HepG2 (cell line): ENCODE data around the gene KCNMA1. TPM values are rescaled to one million over a fixed set of nuclear protein-coding genes. Genes with fewer than 3 reads are reported as not detected.

ENCODE experiments used
- ATAC-seq: fragments of 200-7000 bp; cut with Tn5 transposase; 3 replicates; pipeline ENCODE4 v1.9.1; 2020; ENCODE audit warnings: mild to moderate bottlenecking, moderate library complexity
- BruUV-seq: library from RNA; stranded (reverse); fragments of 400-500 nt; replicated peaks from 2 replicates; lab custom pipeline; 2021; lab: Mats Ljungman, UMichigan
- CTCF ChIA-PET: fragments of 300-600 bp; formaldehyde crosslinking; extraction: SDS; loops from one replicate; lab custom pipeline; 2021; ENCODE audit warnings: low total read pairs, inconsistent platforms, low intra/inter-chr PET ratio; lab: Yijun Ruan, JAX
- POLR2A ChIA-PET: fragments of 350-600 bp; sonication (Branson Sonifier 250); formaldehyde crosslinking; loops from one replicate; lab custom pipeline; 2020; ENCODE audit warnings: antibody characterized with exemption, inconsistent platforms; lab: Yijun Ruan, JAX
- DNase-seq: peaks from one replicate; pipeline ENCODE4 v3.0.0-alpha.2; 2015; ENCODE audit warnings: low spot score
- FAIRE-seq: peaks from 3 replicates; lab custom pipeline; 2011; peaks lifted over from hg19 to GRCh38; lab: Jason Lieb, UNC
- H2AFZ ChIP-seq: one replicate; pipeline ENCODE4 v1.6.1; 2011; ENCODE audit warnings: low read length, inconsistent platforms
- H3K27ac ChIP-seq: fragments of 300-600 bp; 3 replicates; pipeline ENCODE4 v1.8.0; 2011; ENCODE audit warnings: mixed run types, mild to moderate bottlenecking, mixed read lengths, low read length, inconsistent platforms; ENCODE audit not compliant: insufficient read depth; ENCODE audit errors: extremely low read length
- H3K27me3 ChIP-seq, 2 experiments: fragments of 200-600 bp in 1 of 2; 2 replicates in 1 of 2; 3 replicates in 1 of 2; pipeline versions ENCODE4 v1.6.0 to v1.8.0; 2011; ENCODE audit warnings: low read length in 2 of 2, mild to moderate bottlenecking in 2 of 2, moderate library complexity in 2 of 2, inconsistent platforms in 1 of 2; ENCODE audit not compliant: insufficient read depth in 2 of 2, control insufficient read depth in 1 of 2
- H3K36me3 ChIP-seq, 2 experiments: fragments of 200-600 bp in 1 of 2; replicated peaks in 1 of 2; 2 replicates in 1 of 2; 3 replicates in 1 of 2; pipeline versions ENCODE4 v1.5.1 to v1.8.0; 2011; ENCODE audit warnings: low read length in 2 of 2, inconsistent platforms in 1 of 2; ENCODE audit not compliant: insufficient read depth in 2 of 2, control insufficient read depth in 1 of 2
- H3K4me1 ChIP-seq: 2 replicates; pipeline ENCODE4 v1.5.1; 2012; ENCODE audit warnings: low read length, inconsistent platforms; ENCODE audit not compliant: insufficient read depth
- H3K4me2 ChIP-seq: 2 replicates; pipeline ENCODE4 v1.6.0; 2011; ENCODE audit warnings: low read depth, low read length, inconsistent platforms
- H3K4me3 ChIP-seq, 3 experiments: fragments of 200-600 bp in 1 of 3; sonication (generic), shearing (Covaris generic) in 1 of 3; replicated peaks in 1 of 3; 2 replicates each; pipeline ENCODE4 v1.5.1; 2011 to 2016; ENCODE audit warnings: low read length in 3 of 3, inconsistent platforms in 2 of 3, low read depth in 2 of 3, mild to moderate bottlenecking in 2 of 3, control low read depth in 1 of 3, mixed read lengths in 1 of 3; ENCODE audit not compliant: insufficient read depth in 1 of 3
- H3K79me2 ChIP-seq: one replicate; pipeline ENCODE4 v1.6.1; 2011; ENCODE audit warnings: low read length, inconsistent platforms; ENCODE audit not compliant: insufficient read depth
- H3K9ac ChIP-seq: 2 replicates; pipeline ENCODE4 v1.6.0; 2011; ENCODE audit warnings: mild to moderate bottlenecking, low read depth, low read length, inconsistent platforms; ENCODE audit not compliant: insufficient read depth
- H3K9me3 ChIP-seq: 2 replicates; pipeline ENCODE4 v1.5.1; 2012; ENCODE audit warnings: mild to moderate bottlenecking, low read length
- H4K20me1 ChIP-seq: 2 replicates; pipeline ENCODE4 v1.6.0; 2011; ENCODE audit warnings: inconsistent platforms, mild to moderate bottlenecking, low read length, moderate library complexity; ENCODE audit not compliant: insufficient read depth
- JDP2 ChIP-seq: sonication (generic); formaldehyde crosslinking; IDR thresholded peaks from 2 replicates; pipeline ENCODE4 v1.8.1; 2022; ENCODE audit warnings: missing genetic modification reagents, borderline replicate concordance
- KDM5B ChIP-seq: sonication (generic); formaldehyde crosslinking; IDR thresholded peaks from 2 replicates; pipeline ENCODE4 v1.4.0; 2020; ENCODE audit warnings: missing genetic modification reagents, mild to moderate bottlenecking, borderline replicate concordance
- MAFG ChIP-seq: sonication (generic); formaldehyde crosslinking; IDR thresholded peaks from 2 replicates; pipeline ENCODE4 v1.5.1; 2020; ENCODE audit warnings: mild to moderate bottlenecking, missing genetic modification reagents
- RFXANK ChIP-seq: IDR thresholded peaks from 2 replicates; pipeline ENCODE4 v1.6.1; 2016
- SP5 ChIP-seq: IDR thresholded peaks from 2 replicates; pipeline ENCODE4 v1.6.1; 2016; ENCODE audit warnings: low read depth, borderline replicate concordance
- ZBTB1 ChIP-seq: sonication (generic); formaldehyde crosslinking; IDR thresholded peaks from 2 replicates; pipeline ENCODE4 v1.4.0; 2020; ENCODE audit warnings: missing genetic modification reagents, borderline replicate concordance
- ZFX ChIP-seq: sonication (generic); formaldehyde crosslinking; IDR thresholded peaks from 2 replicates; pipeline ENCODE4 v1.4.0; 2020; ENCODE audit warnings: mild to moderate bottlenecking, low read depth, missing genetic modification reagents, moderate library complexity
- ZNF749 ChIP-seq: sonication (generic); formaldehyde crosslinking; IDR thresholded peaks from 2 replicates; pipeline ENCODE4 v1.8.0; 2022; ENCODE audit warnings: mild to moderate bottlenecking, missing genetic modification reagents, moderate library complexity, borderline replicate concordance
- WGBS: methylation state at CpG from one replicate; pipeline ENCODE4 v1.1.6; 2017; ENCODE audit warnings: low lambda C conversion rate; 5-methylcytosine and 5-hydroxymethylcytosine counted together
- in situ Hi-C: cut with HindIII; loops from 2 replicates; pipeline ENCODE4 v1.10.0; 2017; ENCODE audit warnings: low pct_unique_long_range_greater_than_20kb; ENCODE audit not compliant: extremely low pct_ligation_motif_present
- intact Hi-C: fragments of 100-400 bp; cut with micrococcal nuclease; formaldehyde crosslinking; loops from one replicate; pipeline ENCODE4 v1.10.0; 2022; ENCODE audit not compliant: unreplicated experiment
- polyA plus RNA-seq, 8 experiments: library from polyadenylated mRNA; depleted of rRNA in 3 of 8; stranded (reverse) in 7 of 8; unstranded in 1 of 8; fragments of >200 nt; fragmentation: Illumina TruSeq in 4 of 8; extraction: Trizol in 4 of 8; gene quantifications; 2 replicates each; pipeline versions ENCODE4 v1.2.1 to v1.2.3, GENCODE V29; 2011 to 2016; ENCODE audit warnings: low read depth in 4 of 8, missing spikeins in 1 of 8, mixed read lengths in 1 of 8; ENCODE audit not compliant: insufficient read depth in 1 of 8
- total RNA-seq, 5 experiments: library from RNA; depleted of rRNA; stranded (reverse); fragments of >200 nt; fragmentation: Illumina TruSeq; extraction: Trizol; gene quantifications; 2 replicates each; pipeline ENCODE4 v1.2.3, GENCODE V29; 2016; ENCODE audit warnings: low read depth in 1 of 5
- TF ChIP-seq, protein P1 (sequence below): sonication (generic); formaldehyde crosslinking; IDR thresholded peaks from 2 replicates; pipeline ENCODE4 v1.5.1; 2020; ENCODE audit warnings: missing genetic modification reagents, mild to moderate bottlenecking, borderline replicate concordance
- TF ChIP-seq, protein P2 (sequence below): sonication (generic); formaldehyde crosslinking; IDR thresholded peaks from 2 replicates; pipeline ENCODE4 v1.4.0; 2020; ENCODE audit warnings: mild to moderate bottlenecking, missing genetic modification reagents

Gene KCNMA1
- total and polyA plus RNA-seq, 2 of the 13 experiments (the other 11 are each of a cell fraction or from before 2014, with no cell fraction given), result 0.02 TPM; not detected in 1

- Histone ChIP-seq H3K4me3 (no peak overlapping the region), H3K27ac (no peak overlapping the region), H2AFZ (no peak overlapping the region), H4K20me1 (no peaks in the 10 kb centered on the region), H3K9ac (no peak overlapping the region), H3K79me2 (no peaks in the 10 kb centered on the region), H3K27me3 (peaks cover 2 to 29% of the 10 kb centered on the region in 2 experiments; a peak in 4 of 5 replicates)
- ATAC-seq (no peak), DNase-seq (no peak), FAIRE-seq (no peak)
- BruUV-seq, result no TSS peak
- ChIA-PET CTCF (no interaction called here), POLR2A (no interaction called here)
- intact Hi-C loops, result no loop called here
- 7% methylated on average over 6 of the region's 6 CpGs for WGBS
- TF ChIP-seq ZNF749 (CRISPR knock-in tag), result no peak
- no peak for TF ChIP-seq SP5 (CRISPR knock-in tag)
- no peak for TF ChIP-seq MAFG (CRISPR knock-in tag)
- TF ChIP-seq RFXANK (CRISPR knock-in tag), result no peak
- TF ChIP-seq, all 625 proteins: peak for 0
- H3K4me2 ChIP-seq, result no peak overlapping the region
- in situ Hi-C loops, result no loop called here
- H3K9me3 ChIP-seq, result no peaks in the 10 kb centered on the region
- H3K36me3 ChIP-seq, result no peaks in the 10 kb centered on the region
- no peaks in the 10 kb centered on the region for H3K4me1 ChIP-seq
Observed at GRCh38 chr10:77290528-77291155, 347.0 kb downstream of the KCNMA1 start.

- no peak overlapping the region for H3K4me3 ChIP-seq
- H3K27me3 ChIP-seq, result peaks cover 2 to 29% of the 10 kb centered on the region in 2 experiments; a peak in 4 of 5 replicates
- no peak overlapping the region for H2AFZ ChIP-seq
- ATAC-seq (no peak), DNase-seq (no peak), FAIRE-seq (no peak)
- intact Hi-C loops (no loop called here), in situ Hi-C loops (no loop called here)
- H3K9me3 ChIP-seq, result no peaks in the 10 kb centered on the region
- ChIA-PET CTCF (no interaction called here), POLR2A (no interaction called here)
- no peak overlapping the region for H3K27ac ChIP-seq
- H3K79me2 ChIP-seq, result no peaks in the 10 kb centered on the region
- H4K20me1 ChIP-seq, result no peaks in the 10 kb centered on the region
- H3K4me2 ChIP-seq, result no peak overlapping the region
- WGBS, result 75% methylated on average over 5 of the region's 5 CpGs
- H3K36me3 ChIP-seq, result no peaks in the 10 kb centered on the region
- H3K9ac ChIP-seq, result no peak overlapping the region
- TF ChIP-seq KDM5B (no peak), ZBTB1 (no peak), ZFX (CRISPR knock-in tag) (no peak), JDP2 (CRISPR knock-in tag) (no peak)
- TF ChIP-seq, protein P1, sequence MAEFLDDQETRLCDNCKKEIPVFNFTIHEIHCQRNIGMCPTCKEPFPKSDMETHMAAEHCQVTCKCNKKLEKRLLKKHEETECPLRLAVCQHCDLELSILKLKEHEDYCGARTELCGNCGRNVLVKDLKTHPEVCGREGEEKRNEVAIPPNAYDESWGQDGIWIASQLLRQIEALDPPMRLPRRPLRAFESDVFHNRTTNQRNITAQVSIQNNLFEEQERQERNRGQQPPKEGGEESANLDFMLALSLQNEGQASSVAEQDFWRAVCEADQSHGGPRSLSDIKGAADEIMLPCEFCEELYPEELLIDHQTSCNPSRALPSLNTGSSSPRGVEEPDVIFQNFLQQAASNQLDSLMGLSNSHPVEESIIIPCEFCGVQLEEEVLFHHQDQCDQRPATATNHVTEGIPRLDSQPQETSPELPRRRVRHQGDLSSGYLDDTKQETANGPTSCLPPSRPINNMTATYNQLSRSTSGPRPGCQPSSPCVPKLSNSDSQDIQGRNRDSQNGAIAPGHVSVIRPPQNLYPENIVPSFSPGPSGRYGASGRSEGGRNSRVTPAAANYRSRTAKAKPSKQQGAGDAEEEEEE (CRISPR knock-in tag), result no peak
- TF ChIP-seq, protein P2, sequence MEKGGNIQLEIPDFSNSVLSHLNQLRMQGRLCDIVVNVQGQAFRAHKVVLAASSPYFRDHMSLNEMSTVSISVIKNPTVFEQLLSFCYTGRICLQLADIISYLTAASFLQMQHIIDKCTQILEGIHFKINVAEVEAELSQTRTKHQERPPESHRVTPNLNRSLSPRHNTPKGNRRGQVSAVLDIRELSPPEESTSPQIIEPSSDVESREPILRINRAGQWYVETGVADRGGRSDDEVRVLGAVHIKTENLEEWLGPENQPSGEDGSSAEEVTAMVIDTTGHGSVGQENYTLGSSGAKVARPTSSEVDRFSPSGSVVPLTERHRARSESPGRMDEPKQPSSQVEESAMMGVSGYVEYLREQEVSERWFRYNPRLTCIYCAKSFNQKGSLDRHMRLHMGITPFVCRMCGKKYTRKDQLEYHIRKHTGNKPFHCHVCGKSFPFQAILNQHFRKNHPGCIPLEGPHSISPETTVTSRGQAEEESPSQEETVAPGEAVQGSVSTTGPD (CRISPR knock-in tag), result no peak
- TF ChIP-seq, all 625 proteins: peak for 0
- no TSS peak for BruUV-seq
- H3K4me1 ChIP-seq, result no peaks in the 10 kb centered on the region
Observed at GRCh38 chr10:77289790-77290189, 347.8 kb downstream of the KCNMA1 start.
